HG02759 (cell line): ENCODE measurements around the gene ABAT.
"Not testable (repeated sequence)": the region's sequence is repeated elsewhere in the genome, so short reads cannot be mapped to it uniquely, and the experiment has no call there.

ENCODE experiments used
- ATAC-seq: cut with Tn5 transposase; IDR thresholded peaks from one replicate; pipeline ENCODE4 v1.9.1; 2021; ENCODE audit warnings: mild to moderate bottlenecking, moderate library complexity; ENCODE audit not compliant: unreplicated experiment

Gene ABAT

GRCh38 chr16:8648877-8649276 is 25.5 kb upstream of the ABAT start:
- no peak for ATAC-seq

DNA sequence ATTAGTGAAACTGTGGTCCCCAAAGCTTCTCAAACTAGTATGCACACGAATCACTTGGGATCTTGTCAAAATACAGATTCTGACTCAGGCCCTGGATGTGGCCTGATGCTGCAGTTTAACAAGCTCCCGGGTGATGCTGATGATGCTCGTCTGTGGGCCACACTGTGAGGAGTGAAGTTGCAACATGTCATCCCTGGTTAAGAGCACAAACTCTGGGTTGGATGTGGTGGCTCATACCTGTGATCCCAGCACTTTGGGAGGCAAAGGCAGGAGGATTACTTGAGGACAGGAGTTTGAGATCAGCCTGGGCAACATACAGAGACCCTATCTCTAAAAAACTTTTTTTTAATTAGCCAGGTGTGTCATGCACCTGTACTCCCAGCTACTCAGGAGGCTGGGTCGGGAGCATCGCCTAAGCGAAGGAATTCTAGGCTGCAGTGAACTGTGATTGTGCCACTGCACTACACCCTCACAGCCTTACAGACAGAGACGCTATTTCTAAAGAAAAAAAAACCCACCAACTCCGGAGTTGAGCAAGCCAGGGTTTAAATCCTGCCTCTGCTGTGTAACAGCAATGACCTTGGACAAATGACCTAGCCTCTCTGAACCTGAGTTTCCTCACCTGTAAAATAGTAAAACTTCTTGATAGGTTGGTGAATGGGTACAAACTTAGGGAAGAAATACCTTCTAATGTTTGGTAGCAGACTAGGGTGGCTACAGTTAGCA is 24.4 kb upstream of the ABAT start:
- ATAC-seq, result no peak

- ATAC-seq, result not testable (repeated sequence)
Observed at GRCh38 chr16:8651958-8652357, 22.5 kb upstream of the ABAT start.

GRCh38 chr16:8655184-8655717 is 19.2 kb upstream of the ABAT start:
- ATAC-seq, result peak; percentile 71

GRCh38 chr16:8656376-8656775 is 18.0 kb upstream of the ABAT start:
- ATAC-seq, result no peak

GRCh38 chr16:8660841-8661301 is 13.5 kb upstream of the ABAT start:
- peak; percentile 81 for ATAC-seq

DNA sequence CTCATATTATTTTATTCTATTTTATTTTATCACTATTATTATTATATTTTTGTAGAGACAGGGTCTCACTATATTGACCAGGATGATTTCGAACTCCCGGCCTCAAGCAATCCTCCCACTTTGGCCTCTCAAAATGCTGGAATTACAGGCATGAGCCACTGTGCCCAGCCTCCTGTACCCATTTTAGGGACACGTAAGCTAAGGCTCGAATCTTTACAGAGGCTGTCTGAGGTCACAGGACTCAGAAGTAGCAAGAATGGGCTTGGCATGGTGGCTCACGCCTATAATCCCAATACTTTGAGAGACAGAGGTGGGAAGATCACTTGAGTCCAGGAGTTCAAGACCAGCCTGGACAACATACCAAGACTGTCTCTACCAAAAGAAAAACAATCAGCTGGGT is 12.7 kb upstream of the ABAT start:
- no peak for ATAC-seq

- no peak for ATAC-seq
Observed at GRCh38 chr16:8663192-8664089, 11.0 kb upstream of the ABAT start.

DNA sequence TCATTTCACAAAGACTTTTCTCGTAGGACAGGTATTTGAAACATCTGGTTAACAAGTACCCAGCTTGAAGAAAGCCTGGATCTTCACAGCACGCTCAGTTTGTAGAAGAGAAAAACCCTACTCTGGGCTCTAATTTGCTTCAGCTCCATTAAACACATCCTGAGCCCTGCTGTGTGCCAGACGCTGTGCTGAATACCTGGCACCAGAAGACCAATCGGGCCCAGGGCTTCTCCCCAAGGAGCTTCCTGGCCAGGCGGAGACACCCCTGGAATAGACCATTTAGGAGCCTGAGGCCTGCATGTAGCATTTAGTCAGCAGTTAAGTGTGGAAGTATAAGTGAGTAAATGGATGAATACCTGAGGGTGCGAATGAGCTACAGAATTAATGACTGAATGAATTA is 8.9 kb upstream of the ABAT start:
- ATAC-seq, result no peak

DNA sequence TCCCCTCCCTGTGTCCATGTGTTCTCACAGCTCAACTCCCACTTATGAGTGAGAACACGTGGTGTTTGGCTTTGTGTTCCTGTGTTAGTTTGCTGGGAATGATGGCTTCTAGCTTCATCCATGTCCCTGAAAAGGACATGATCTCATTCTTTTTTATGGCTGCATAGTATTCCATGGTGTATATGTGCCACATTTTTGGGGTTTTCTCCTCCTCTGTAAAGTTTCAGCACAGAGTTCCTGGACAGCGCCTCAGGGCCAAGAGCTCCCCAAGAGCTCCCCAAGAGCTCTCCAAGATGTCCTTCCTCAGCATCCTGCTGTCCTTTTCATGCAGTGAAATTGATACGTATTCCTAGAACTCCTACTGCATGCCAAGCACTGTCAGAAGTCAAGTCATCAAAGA is 6.9 kb upstream of the ABAT start:
- no peak for ATAC-seq

- ATAC-seq, result no peak
Observed at GRCh38 chr16:8668113-8668512, 6.3 kb upstream of the ABAT start.

DNA sequence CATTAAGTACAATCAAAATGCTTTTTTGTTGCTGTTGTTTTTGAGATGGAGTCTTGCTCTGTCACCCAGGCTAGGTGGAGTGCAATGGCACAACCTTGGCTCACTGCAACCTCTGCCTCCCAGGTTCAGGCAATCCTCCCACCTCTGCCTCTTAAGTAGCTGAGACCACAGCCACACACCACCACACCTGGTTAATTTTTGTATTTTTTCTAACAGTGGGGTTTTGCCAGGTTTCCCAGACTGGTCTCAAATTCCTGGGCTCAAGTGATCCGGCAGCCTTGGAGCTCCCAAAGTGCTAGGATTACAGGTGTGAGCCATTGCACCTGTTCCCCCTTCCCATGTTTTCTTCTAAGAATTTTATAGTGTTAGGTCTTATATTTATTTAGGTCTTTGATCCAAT is 4.9 kb upstream of the ABAT start:
- no peak for ATAC-seq

DNA sequence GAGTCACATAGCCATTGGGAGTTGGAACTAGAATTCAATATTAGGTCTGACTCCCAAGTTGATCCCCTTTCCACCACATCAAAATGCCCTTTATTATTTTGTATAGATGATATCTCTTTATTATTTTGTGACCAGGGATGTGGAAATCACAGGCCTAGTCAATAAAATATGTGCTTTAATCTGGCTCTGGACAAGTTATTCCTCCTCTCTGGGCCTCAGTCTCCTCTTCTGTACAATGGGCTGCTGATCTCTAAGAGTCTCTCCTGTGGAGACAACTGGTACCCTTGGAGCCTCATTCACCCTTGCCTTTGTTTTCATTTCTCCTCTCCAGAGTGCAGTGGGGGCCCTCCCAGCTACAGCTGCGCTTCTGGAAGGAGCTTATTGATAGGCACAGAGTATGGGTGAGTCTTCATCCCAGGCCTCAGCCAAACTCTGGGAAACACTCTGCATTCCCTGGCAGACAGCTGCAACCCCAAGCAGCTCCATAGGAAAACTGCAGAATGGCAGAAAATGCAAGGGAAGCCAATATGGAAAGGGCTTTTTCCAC is 4.3 kb upstream of the ABAT start:
- ATAC-seq, result no peak

- ATAC-seq, result peak; percentile 51
Observed at GRCh38 chr16:8673611-8674412, 605 bp upstream of the ABAT start.

GRCh38 chr16:8675183-8676159 is 1.1 kb downstream of the ABAT start:
- ATAC-seq, result no peak

DNA sequence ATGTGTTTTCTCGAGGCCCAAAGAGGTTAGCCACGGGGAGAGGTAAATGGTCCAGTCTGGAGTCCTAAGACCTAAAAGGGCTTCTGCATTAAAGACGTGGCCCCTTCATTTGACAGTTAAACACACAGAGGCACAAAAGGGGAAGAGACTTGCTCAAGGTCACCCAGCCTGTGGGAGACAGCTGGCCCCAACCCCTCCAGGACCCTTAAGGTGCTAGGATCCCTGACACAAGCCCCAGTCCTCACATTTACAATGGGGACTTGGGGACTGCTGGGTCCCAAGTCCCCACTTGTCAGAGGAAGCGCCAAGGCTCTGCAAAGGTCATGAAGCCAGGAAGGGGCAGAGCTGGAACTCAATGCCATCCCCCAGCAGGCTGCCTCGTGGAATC is 1.7 kb downstream of the ABAT start:
- ATAC-seq, result no peak

DNA sequence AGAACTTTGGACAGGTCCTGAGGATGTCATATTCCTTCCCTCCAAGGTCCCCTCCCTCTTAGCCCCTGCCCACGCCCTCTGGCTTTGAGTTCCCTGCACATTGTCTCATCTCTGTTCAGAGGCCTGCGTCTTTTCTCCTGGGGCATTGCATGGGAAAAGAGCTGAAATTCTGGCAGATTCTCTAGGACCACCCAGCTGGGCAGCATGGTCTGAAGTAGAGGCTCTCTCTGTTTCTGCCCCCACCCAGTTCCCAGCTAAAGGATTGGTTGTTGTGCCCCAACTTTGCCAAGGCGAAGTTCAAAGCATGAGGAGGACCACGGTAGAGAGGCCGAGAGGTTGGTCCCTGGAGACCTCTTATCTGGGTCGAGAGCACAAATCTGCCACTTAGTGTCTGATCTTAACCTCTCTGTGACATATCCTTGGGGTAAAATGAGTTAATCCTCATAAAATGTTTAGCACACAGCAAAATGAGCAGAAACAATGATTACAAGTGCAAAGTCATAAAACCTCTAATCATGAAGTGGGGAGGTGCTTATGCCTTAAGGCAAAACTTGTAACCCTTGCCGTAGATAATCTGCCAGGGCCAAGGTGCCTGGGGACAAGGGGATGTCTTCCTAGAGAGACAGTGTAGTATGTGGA is 2.4 kb downstream of the ABAT start:
- no peak for ATAC-seq

DNA sequence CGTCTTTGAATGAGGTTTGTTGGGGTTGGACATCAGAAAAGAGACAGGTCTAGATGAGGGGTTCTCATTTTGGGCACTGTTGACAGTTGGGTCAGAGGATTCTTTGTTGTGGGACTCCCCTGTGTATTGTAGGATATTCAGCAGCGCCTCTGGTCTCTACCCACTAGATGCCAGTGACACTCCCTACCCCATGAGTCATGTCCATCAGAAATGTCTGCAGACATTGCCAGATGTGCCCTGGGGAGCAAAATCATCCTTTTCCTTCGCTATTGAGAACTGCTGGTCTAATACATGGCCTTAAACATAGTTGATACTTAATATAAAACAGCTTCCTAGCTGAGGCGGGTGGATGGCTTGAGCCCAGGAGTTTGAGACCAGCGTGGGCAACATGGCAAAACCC is 3.1 kb downstream of the ABAT start:
- ATAC-seq, result no peak
